Liver (tissue), 9 donors: ENCODE measurements around the gene NAP1L4. TPM values are rescaled to one million over a fixed set of nuclear protein-coding genes. Genes with fewer than 3 reads are reported as not detected.
A peak's percentile ranks its signal among the peaks of the same experiment; 100 is the strongest.

ENCODE experiments used
- DNase-seq: peaks from one replicate; pipeline ENCODE4 v3.0.0-alpha.2; 2017; ENCODE audit warnings: low spot score
- H3K27ac ChIP-seq, 2 donors: one replicate each; pipeline ENCODE4 v1.7.0; 2013; ENCODE audit warnings: inconsistent platforms in 2 of 2, low read length in 2 of 2, control low read depth in 1 of 2, low read depth in 1 of 2, mild to moderate bottlenecking in 1 of 2
- H3K27me3 ChIP-seq, 4 donors: one replicate each; pipeline versions ENCODE4 v1.6.1 to v1.7.0; 2013; ENCODE audit warnings: low read length in 3 of 4, inconsistent platforms in 1 of 4, mild to moderate bottlenecking in 1 of 4, moderate library complexity in 1 of 4; ENCODE audit not compliant: control insufficient read depth in 4 of 4, insufficient read depth in 4 of 4
- H3K36me3 ChIP-seq, 4 donors: one replicate each; pipeline versions ENCODE4 v1.6.1 to v1.7.0; 2013; ENCODE audit warnings: low read length in 3 of 4, mild to moderate bottlenecking in 3 of 4, low read depth in 1 of 4, moderate library complexity in 1 of 4; ENCODE audit not compliant: control insufficient read depth in 4 of 4, insufficient read depth in 3 of 4
- H3K4me1 ChIP-seq, 4 donors: one replicate each; pipeline versions ENCODE4 v1.6.1 to v1.7.0; 2013; ENCODE audit warnings: low read length in 3 of 4, mild to moderate bottlenecking in 3 of 4, moderate library complexity in 1 of 4; ENCODE audit not compliant: control insufficient read depth in 4 of 4, insufficient read depth in 4 of 4
- H3K4me3 ChIP-seq, 3 donors: one replicate each; pipeline versions ENCODE4 v1.6.1 to v1.7.0; 2013; ENCODE audit warnings: low read length in 3 of 3, control low read depth in 1 of 3, low read depth in 1 of 3, mild to moderate bottlenecking in 1 of 3
- H3K9ac ChIP-seq, 2 donors: one replicate each; pipeline ENCODE4 v1.7.0; 2013; ENCODE audit warnings: low read length in 2 of 2, mild to moderate bottlenecking in 2 of 2, moderate library complexity in 2 of 2, control low read depth in 1 of 2, low read depth in 1 of 2
- H3K9me3 ChIP-seq, 4 donors: one replicate each; pipeline versions ENCODE4 v1.6.1 to v1.7.0; 2013; ENCODE audit warnings: low read length in 3 of 4; ENCODE audit not compliant: control insufficient read depth in 4 of 4
- FOXA1 ChIP-seq: IDR thresholded peaks from 2 replicates; pipeline ENCODE4 v1.6.1; 2016; ENCODE audit warnings: antibody characterized with exemption
- FOXA2 ChIP-seq: IDR thresholded peaks from 2 replicates; pipeline ENCODE4 v1.6.1; 2016; ENCODE audit warnings: antibody characterized with exemption
- GABPA ChIP-seq, 2 donors: IDR thresholded peaks in 1 of 2; conservative IDR thresholded peaks in 1 of 2; 2 replicates each; pipeline ENCODE4 v1.6.1; 2016; ENCODE audit warnings: antibody characterized with exemption in 2 of 2, mild to moderate bottlenecking in 1 of 2, moderate library complexity in 1 of 2
- HNF4A ChIP-seq, 2 donors: conservative IDR thresholded peaks; 2 replicates each; pipeline ENCODE4 v1.6.1; 2016; ENCODE audit warnings: antibody characterized with exemption in 2 of 2, mild to moderate bottlenecking in 2 of 2
- HNF4G ChIP-seq: IDR thresholded peaks from 2 replicates; pipeline ENCODE4 v1.6.1; 2016; ENCODE audit warnings: antibody characterized with exemption
- JUND ChIP-seq, 2 donors: IDR thresholded peaks; 2 replicates each; pipeline ENCODE4 v1.6.1; 2016; ENCODE audit warnings: antibody characterized with exemption in 2 of 2
- NR2F2 ChIP-seq: IDR thresholded peaks from 2 replicates; pipeline ENCODE4 v1.6.1; 2016; ENCODE audit warnings: antibody characterized with exemption
- REST ChIP-seq: IDR thresholded peaks from 2 replicates; pipeline ENCODE4 v1.6.1; 2016; ENCODE audit warnings: antibody characterized with exemption, mild to moderate bottlenecking
- RXRA ChIP-seq, 2 donors: IDR thresholded peaks; 2 replicates each; pipeline ENCODE4 v1.6.1; 2017 to 2018; ENCODE audit warnings: antibody characterized with exemption in 2 of 2, mild to moderate bottlenecking in 1 of 2
- TAF1 ChIP-seq: conservative IDR thresholded peaks from 2 replicates; pipeline ENCODE4 v1.6.1; 2016; ENCODE audit warnings: antibody characterized with exemption, mild to moderate bottlenecking
- YY1 ChIP-seq: IDR thresholded peaks from 2 replicates; pipeline ENCODE4 v1.6.1; 2016; ENCODE audit warnings: antibody characterized with exemption, mild to moderate bottlenecking
- WGBS: extraction: QIAGEN DNeasy Blood & Tissue Kit; methylation state at CpG from one replicate; pipeline ENCODE4 v1.1.7; 2013; 5-methylcytosine and 5-hydroxymethylcytosine counted together
- polyA plus RNA-seq, 2 donors: library from polyadenylated mRNA; stranded (reverse) in 1 of 2; unstranded in 1 of 2; fragments of 200-250 nt in 1 of 2; fragments of >200 nt in 1 of 2; fragmentation: Nextera tagmentation in 1 of 2; extraction: Ambion mirVana in 1 of 2; gene quantifications; one replicate each; pipeline versions ENCODE4 v1.2.1 to v1.2.3, GENCODE V29; 2013 to 2015
- total RNA-seq, 2 donors: library from RNA; depleted of rRNA; stranded (reverse); fragments of >200 nt; gene quantifications; one replicate each; pipeline ENCODE4 v1.2.3, GENCODE V29; 2014
- TF ChIP-seq, protein P1 (sequence below): fragments of 150-350 bp; IDR thresholded peaks from 2 replicates; pipeline ENCODE4 v1.5.1; 2017; ENCODE audit warnings: improper control_type of control experiment, low read depth, low read length; ENCODE audit not compliant: missing input control
- TF ChIP-seq, protein P2 (sequence below): IDR thresholded peaks from 2 replicates; pipeline ENCODE4 v1.6.1; 2016; ENCODE audit warnings: antibody characterized with exemption
- donor health status: healthy.
- donor health status: healthy.
- donor health status: healthy.
- donor health status: healthy.
- donor health status: healthy.

Gene NAP1L4
- total and polyA plus RNA-seq, 4 donors, result 33.2 to 110 (median 46.7) TPM

DNA sequence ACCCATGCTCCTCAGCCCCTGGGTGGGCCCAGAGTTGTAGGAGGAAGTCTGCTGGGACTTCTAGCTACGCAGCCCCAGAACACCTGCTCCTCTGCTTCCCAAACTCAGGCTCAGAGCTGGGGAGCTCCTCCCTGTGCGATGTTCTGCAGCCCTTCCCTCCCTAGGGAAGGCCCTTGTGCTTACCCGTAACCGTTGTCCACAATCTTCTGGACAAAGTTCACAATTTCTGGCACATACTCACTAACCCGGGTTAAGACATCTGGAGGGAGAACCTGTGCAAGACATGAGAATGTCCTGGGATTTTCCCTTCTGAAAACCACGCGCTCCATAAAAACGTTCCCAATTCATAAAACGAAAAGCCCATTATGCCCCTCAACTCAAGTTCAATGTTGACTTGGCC lies 36.7 kb upstream of the NAP1L4 start (continued):
- TF ChIP-seq, protein P1, sequence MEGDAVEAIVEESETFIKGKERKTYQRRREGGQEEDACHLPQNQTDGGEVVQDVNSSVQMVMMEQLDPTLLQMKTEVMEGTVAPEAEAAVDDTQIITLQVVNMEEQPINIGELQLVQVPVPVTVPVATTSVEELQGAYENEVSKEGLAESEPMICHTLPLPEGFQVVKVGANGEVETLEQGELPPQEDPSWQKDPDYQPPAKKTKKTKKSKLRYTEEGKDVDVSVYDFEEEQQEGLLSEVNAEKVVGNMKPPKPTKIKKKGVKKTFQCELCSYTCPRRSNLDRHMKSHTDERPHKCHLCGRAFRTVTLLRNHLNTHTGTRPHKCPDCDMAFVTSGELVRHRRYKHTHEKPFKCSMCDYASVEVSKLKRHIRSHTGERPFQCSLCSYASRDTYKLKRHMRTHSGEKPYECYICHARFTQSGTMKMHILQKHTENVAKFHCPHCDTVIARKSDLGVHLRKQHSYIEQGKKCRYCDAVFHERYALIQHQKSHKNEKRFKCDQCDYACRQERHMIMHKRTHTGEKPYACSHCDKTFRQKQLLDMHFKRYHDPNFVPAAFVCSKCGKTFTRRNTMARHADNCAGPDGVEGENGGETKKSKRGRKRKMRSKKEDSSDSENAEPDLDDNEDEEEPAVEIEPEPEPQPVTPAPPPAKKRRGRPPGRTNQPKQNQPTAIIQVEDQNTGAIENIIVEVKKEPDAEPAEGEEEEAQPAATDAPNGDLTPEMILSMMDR, result no peak

GRCh38 chr11:3026803-3027202 lies 34.7 kb upstream of the NAP1L4 start:
- Histone ChIP-seq H3K9me3 (no peaks in the 10 kb centered on the region), H3K4me3 (no peak overlapping the region), H3K27ac (no peak overlapping the region), H3K4me1 (peaks cover 0 to 34% (median 18%) of the 10 kb centered on the region in 4 donors), H3K36me3 (peaks cover 12 to 39% (median 27%) of the 10 kb centered on the region in 4 donors), H3K9ac (no peak overlapping the region), H3K27me3 (no peaks in the 10 kb centered on the region)
- WGBS, result 88% methylated on average over 8 of the region's 8 CpGs
- DNase-seq, result no peak
- no peak for TF ChIP-seq RXRA (IDR thresholded peaks at IDR 0.05)
- TF ChIP-seq JUND (IDR thresholded peaks at IDR 0.05), result no peak
- TF ChIP-seq, protein P2, sequence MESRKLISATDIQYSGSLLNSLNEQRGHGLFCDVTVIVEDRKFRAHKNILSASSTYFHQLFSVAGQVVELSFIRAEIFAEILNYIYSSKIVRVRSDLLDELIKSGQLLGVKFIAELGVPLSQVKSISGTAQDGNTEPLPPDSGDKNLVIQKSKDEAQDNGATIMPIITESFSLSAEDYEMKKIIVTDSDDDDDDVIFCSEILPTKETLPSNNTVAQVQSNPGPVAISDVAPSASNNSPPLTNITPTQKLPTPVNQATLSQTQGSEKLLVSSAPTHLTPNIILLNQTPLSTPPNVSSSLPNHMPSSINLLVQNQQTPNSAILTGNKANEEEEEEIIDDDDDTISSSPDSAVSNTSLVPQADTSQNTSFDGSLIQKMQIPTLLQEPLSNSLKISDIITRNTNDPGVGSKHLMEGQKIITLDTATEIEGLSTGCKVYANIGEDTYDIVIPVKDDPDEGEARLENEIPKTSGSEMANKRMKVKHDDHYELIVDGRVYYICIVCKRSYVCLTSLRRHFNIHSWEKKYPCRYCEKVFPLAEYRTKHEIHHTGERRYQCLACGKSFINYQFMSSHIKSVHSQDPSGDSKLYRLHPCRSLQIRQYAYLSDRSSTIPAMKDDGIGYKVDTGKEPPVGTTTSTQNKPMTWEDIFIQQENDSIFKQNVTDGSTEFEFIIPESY, result no peak
- no peak for TF ChIP-seq FOXA2
- TF ChIP-seq NR2F2, result no peak
- no peak for TF ChIP-seq HNF4G
- TF ChIP-seq, protein P1, result no peak

- H3K27ac ChIP-seq, result peak overlapping the region in 1 of 2 donors; percentile 29
- H3K27me3 ChIP-seq, result no peaks in the 10 kb centered on the region
- no peak for DNase-seq
- WGBS, result 90% methylated on average over 4 of the region's 4 CpGs
- no peak overlapping the region for H3K9ac ChIP-seq
- H3K4me1 ChIP-seq, result peaks cover 0 to 26% (median 18%) of the 10 kb centered on the region in 4 donors
- H3K9me3 ChIP-seq, result no peaks in the 10 kb centered on the region
- TF ChIP-seq TAF1 (no peak), REST (no peak), RXRA (IDR thresholded peaks at IDR 0.05) (no peak), FOXA1 (no peak), HNF4G (no peak), GABPA (IDR thresholded peaks at IDR 0.05 in 1 of 2, conservative IDR thresholded peaks at IDR 0.05 in 1 of 2) (no peak), HNF4A (conservative IDR thresholded peaks at IDR 0.05) (no peak), YY1 (no peak)
- TF ChIP-seq, protein P1, result no peak
- peaks cover 6 to 47% (median 32%) of the 10 kb centered on the region in 4 donors for H3K36me3 ChIP-seq
- H3K4me3 ChIP-seq, result no peak overlapping the region
Observed at GRCh38 chr11:3022982-3023381, 30.9 kb upstream of the NAP1L4 start.
